Activated CD4-positive, alpha-beta T cell treated with anti-CD3 and anti-CD28 coated beads for 36 hours (primary cell): Measurements from ENCODE around the gene GCLC. TPM values are rescaled to one million over a fixed set of nuclear protein-coding genes. Genes with fewer than 3 reads are reported as not detected.

Experiments
- ATAC-seq: fragments of 200-7000 bp; cut with Tn5 transposase; one replicate; pipeline ENCODE4 v1.10.0; 2021; ENCODE audit warnings: mild to moderate bottlenecking, moderate library complexity
- CTCF ChIA-PET: fragments of 350-600 bp; sonication (Branson Sonifier 250); formaldehyde crosslinking; loops from one replicate; lab custom pipeline; 2021; ENCODE audit warnings: antibody characterized with exemption; lab: Charles Lee
- POLR2A ChIA-PET: fragments of 350-600 bp; sonication (Branson Sonifier 250); formaldehyde crosslinking; loops from one replicate; lab custom pipeline; 2021; ENCODE audit warnings: antibody characterized with exemption, inconsistent platforms; lab: Charles Lee
- DNase-seq: peaks from one replicate; pipeline ENCODE4 v3.0.0-alpha.2; 2020
- H3K27ac Mint-ChIP-seq: one replicate; pipeline ENCODE4 v1.8.0; 2021; ENCODE audit warnings: mixed read lengths
- H3K27me3 Mint-ChIP-seq: one replicate; pipeline ENCODE4 v1.8.0; 2021; ENCODE audit warnings: mixed read lengths
- H3K36me3 Mint-ChIP-seq: one replicate; pipeline ENCODE4 v1.8.0; 2021; ENCODE audit warnings: low read depth, mixed read lengths
- H3K4me1 Mint-ChIP-seq: one replicate; pipeline ENCODE4 v1.8.0; 2021; ENCODE audit warnings: mixed read lengths
- H3K4me3 Mint-ChIP-seq: one replicate; pipeline ENCODE4 v1.8.0; 2021; ENCODE audit warnings: mild to moderate bottlenecking, moderate library complexity, mixed read lengths
- H3K9me3 Mint-ChIP-seq: one replicate; pipeline ENCODE4 v1.8.0; 2021; ENCODE audit warnings: low read depth, mixed read lengths
- intact Hi-C, 2 experiments: fragments of 100-400 bp; cut with DNase I in 1 of 2; cut with micrococcal nuclease in 1 of 2; formaldehyde crosslinking; loops; one replicate each; pipeline versions ENCODE4 v1.14.2 to v1.15.1; 2022 to 2024; cut with DNase I, micrococcal nuclease
- total RNA-seq, 2 experiments: library from RNA; stranded (reverse); gene quantifications; one replicate each; pipeline ENCODE4 v1.2.3, GENCODE V29; 2021

The GCLC gene
- total RNA-seq, 2 experiments from 2014 or later = 18.2 to 23.5 TPM

- intact Hi-C loops = no loop called here
- no peaks in the 10 kb centered on the region for H3K27me3 Mint-ChIP-seq
- no peaks in the 10 kb centered on the region for H3K9me3 Mint-ChIP-seq
- no peaks in the 10 kb centered on the region for H3K4me1 Mint-ChIP-seq
- no peak overlapping the region for H3K4me3 Mint-ChIP-seq
- ChIA-PET CTCF (interaction anchor here (0.5 to 1.3 kb wide), 3 partner anchors 12 to 190 kb away, joined by 3 to 5 read pairs (median 4); no protein-coding TSS in a partner anchor), POLR2A (no interaction called here)
- H3K36me3 Mint-ChIP-seq = peaks cover 13% of the 10 kb centered on the region
- H3K27ac Mint-ChIP-seq = no peak overlapping the region
- DNase-seq = no peak
- no peak for ATAC-seq
These were observed 40.4 kb downstream of the GCLC start for GRCh38 chr6:53504512-53504911.

- ATAC-seq = no peak
- peaks cover 10% of the 10 kb centered on the region for H3K36me3 Mint-ChIP-seq
- H3K9me3 Mint-ChIP-seq = no peaks in the 10 kb centered on the region
These were observed 41.8 kb downstream of the GCLC start for GRCh38 chr6:53503060-53503459.

GRCh38 chr6:53501432-53501831 is 43.5 kb downstream of the GCLC start:
- POLR2A ChIA-PET = no interaction called here

More at GRCh38 chr6:53503060-53503459, 41.8 kb downstream of the GCLC start:
- Mint-ChIP-seq H3K27me3 (no peaks in the 10 kb centered on the region), H3K4me3 (no peak overlapping the region), H3K27ac (no peak overlapping the region), H3K4me1 (no peaks in the 10 kb centered on the region)
- intact Hi-C loops = no loop called here
- DNase-seq = no peak
- CTCF ChIA-PET = interaction anchor here (0.6 to 2.3 kb wide), 3 partner anchors 10 to 211 kb away, joined by 3 to 9 read pairs (median 4); no protein-coding TSS in a partner anchor
- POLR2A ChIA-PET = no interaction called here

GRCh38 chr6:53500095-53500494 is 44.8 kb downstream of the GCLC start:
- ATAC-seq = no peak
- H3K27ac Mint-ChIP-seq = no peak overlapping the region
- no peaks in the 10 kb centered on the region for H3K27me3 Mint-ChIP-seq
- no peak for DNase-seq
- ChIA-PET CTCF (no interaction called here), POLR2A (no interaction called here)
- no peaks in the 10 kb centered on the region for H3K4me1 Mint-ChIP-seq
- H3K36me3 Mint-ChIP-seq = peaks cover 4% of the 10 kb centered on the region
- no peak overlapping the region for H3K4me3 Mint-ChIP-seq
- H3K9me3 Mint-ChIP-seq = no peaks in the 10 kb centered on the region
- intact Hi-C loops = no loop called here

More at GRCh38 chr6:53501432-53501831, 43.5 kb downstream of the GCLC start:
- Mint-ChIP-seq H3K36me3 (peaks cover 10% of the 10 kb centered on the region), H3K27ac (no peak overlapping the region), H3K4me1 (no peaks in the 10 kb centered on the region), H3K9me3 (no peaks in the 10 kb centered on the region), H3K4me3 (no peak overlapping the region), H3K27me3 (no peaks in the 10 kb centered on the region)
- ATAC-seq (no peak), DNase-seq (no peak)
- intact Hi-C loops = no loop called here
- CTCF ChIA-PET = interaction anchor here (2.3 kb wide), 1 partner anchor 8 kb away, joined by 9 read pairs; no protein-coding TSS in a partner anchor

- intact Hi-C loops = loop anchor here in 1 of 2 experiments (10.0 kb wide), 1 partner anchor 456 kb away; no protein-coding TSS in a partner anchor
- Mint-ChIP-seq H3K4me1 (peaks cover 5% of the 10 kb centered on the region), H3K4me3 (no peak overlapping the region), H3K27me3 (peaks cover 3% of the 10 kb centered on the region), H3K27ac (no peak overlapping the region), H3K36me3 (peaks cover 2% of the 10 kb centered on the region), H3K9me3 (no peaks in the 10 kb centered on the region)
- POLR2A ChIA-PET = no interaction called here
- DNase-seq (no peak), ATAC-seq (no peak)
- CTCF ChIA-PET = interaction anchor here (0.7 kb wide), 1 partner anchor 18 kb away, joined by 3 read pairs; no protein-coding TSS in a partner anchor
These were observed 45.8 kb downstream of the GCLC start for GRCh38 chr6:53499094-53499493.

DNA sequence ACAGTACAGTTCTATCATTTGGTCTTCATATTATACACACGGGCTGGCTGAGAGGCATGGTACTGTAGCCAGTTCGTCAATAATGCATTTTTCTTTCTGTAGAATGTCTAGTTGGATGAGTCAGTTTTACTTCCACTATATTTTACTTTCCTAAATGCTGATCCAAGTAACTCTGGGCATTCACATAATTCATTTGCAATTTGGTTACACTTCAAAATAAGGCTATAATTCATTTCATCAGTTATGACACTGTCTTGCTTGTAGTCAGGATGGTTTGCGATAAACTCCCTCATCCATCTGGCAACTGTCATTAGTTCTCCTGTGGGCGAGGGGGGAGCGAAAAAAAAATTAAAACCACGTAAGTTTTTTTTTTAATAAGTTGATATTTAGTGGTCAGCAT is 46.3 kb downstream of the GCLC start:
- CTCF ChIA-PET = no interaction called here
- ATAC-seq (no peak), DNase-seq (no peak)
- peaks cover 9% of the 10 kb centered on the region for H3K4me1 Mint-ChIP-seq
- H3K36me3 Mint-ChIP-seq = peaks cover under 1% of the 10 kb centered on the region
- POLR2A ChIA-PET = no interaction called here
- H3K9me3 Mint-ChIP-seq = no peaks in the 10 kb centered on the region
- no peak overlapping the region for H3K4me3 Mint-ChIP-seq
- intact Hi-C loops = loop anchor here in 1 of 2 experiments (10.0 kb wide), 1 partner anchor 456 kb away; no protein-coding TSS in a partner anchor
- H3K27me3 Mint-ChIP-seq = peaks cover 3% of the 10 kb centered on the region
- no peak overlapping the region for H3K27ac Mint-ChIP-seq

- H3K36me3 Mint-ChIP-seq = no peaks in the 10 kb centered on the region
These were observed 47.0 kb downstream of the GCLC start for GRCh38 chr6:53497905-53498304.

DNA sequence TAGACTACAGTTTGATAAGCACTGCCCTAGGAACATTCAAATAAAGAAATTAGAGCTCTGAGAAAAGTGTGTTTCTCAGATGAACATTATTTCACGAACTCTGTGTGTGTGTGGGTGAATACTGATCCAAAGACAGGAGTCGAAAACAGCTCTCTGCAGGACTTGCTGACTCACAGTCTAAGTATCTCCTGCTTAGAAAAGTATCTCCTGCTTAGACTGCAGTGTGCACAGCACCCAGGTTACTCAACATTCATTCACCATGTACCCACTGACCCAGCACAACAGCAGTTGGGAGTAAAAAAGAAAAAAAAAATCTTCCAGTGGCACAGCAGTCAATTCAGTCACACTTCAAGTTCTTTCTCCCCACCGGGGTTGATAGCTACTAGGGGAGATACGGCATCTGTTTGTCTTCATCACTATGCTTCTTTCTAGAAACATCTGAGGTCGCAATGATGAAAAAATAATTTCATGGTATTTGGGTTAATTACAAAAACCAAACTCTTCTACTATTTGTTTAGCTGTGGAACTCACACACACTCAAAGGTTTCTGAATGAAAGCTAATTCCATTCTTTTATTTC is 48.0 kb downstream of the GCLC start:
- POLR2A ChIA-PET = no interaction called here
- Mint-ChIP-seq H3K27ac (no peak overlapping the region), H3K4me3 (no peak overlapping the region), H3K4me1 (peaks cover 24% of the 10 kb centered on the region), H3K27me3 (peaks cover 5% of the 10 kb centered on the region), H3K9me3 (no peaks in the 10 kb centered on the region), H3K36me3 (no peaks in the 10 kb centered on the region)
- no peak for DNase-seq
- ATAC-seq = no peak
- CTCF ChIA-PET = interaction anchor here (0.6 to 6.9 kb wide), 8 partner anchors 17 to 229 kb away, joined by 3 to 148 read pairs (median 3); no protein-coding TSS in a partner anchor
- intact Hi-C loops = loop anchor here in 1 of 2 experiments (10.0 kb wide), 1 partner anchor 458 kb away; no protein-coding TSS in a partner anchor

More at GRCh38 chr6:53497905-53498304, 47.0 kb downstream of the GCLC start:
- ChIA-PET CTCF (interaction anchor here (1.1 to 6.9 kb wide), 2 partner anchors 33 to 228 kb away, joined by 3 to 148 read pairs; no protein-coding TSS in a partner anchor), POLR2A (no interaction called here)
- Mint-ChIP-seq H3K4me3 (no peak overlapping the region), H3K27me3 (peaks cover 4% of the 10 kb centered on the region), H3K4me1 (peaks cover 17% of the 10 kb centered on the region), H3K27ac (no peak overlapping the region), H3K9me3 (no peaks in the 10 kb centered on the region)
- no peak for DNase-seq
- no peak for ATAC-seq
- intact Hi-C loops = loop anchor here in 1 of 2 experiments (10.0 kb wide), 1 partner anchor 457 kb away; no protein-coding TSS in a partner anchor

DNA sequence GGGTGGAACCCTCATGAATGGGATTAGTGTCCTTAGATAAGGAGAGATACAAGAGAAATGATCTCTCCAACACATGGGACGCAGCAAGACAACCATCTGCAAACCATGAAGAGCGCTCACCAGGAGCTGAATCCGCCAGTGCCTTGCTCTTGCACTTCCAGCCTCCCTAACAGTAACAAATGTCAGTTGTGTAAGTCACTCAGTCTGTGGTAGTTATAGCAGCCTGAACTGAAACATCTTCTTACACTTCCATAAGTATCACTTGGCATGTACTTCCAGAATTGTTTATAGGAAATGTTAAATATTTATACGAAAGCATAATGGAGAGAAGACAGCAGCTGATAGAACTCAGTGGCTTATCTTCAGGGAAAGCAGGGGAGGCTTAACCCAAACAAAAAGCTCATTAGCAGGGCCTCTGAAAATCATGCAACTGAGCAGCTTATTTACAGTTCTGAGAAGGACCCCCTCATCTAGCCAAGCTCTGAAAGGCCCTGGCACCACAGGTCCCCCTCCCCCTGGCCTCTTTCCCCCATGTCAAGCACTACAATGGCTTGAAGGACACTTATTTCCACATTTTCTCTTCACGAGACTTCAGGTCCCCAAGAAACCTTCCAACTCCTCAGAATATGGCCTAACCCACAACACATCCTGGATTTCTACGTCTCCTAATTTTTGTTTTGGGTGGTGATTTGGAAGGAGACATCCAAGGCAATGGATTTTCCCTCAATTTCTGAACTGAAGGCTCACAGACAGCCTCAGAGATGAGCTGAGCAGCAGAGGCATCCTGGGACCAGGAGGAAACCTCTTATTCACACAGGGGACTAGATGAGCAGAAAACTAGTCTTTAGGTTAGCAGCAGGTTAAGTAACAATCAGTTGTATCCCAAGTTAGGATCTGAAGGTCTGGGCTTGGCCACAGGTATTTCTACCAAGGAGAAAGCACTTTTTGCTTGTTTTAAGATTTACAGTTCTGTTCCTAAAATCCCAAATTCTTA is 49.1 kb downstream of the GCLC start:
- H3K4me3 Mint-ChIP-seq = no peak overlapping the region
- no peak overlapping the region for H3K27ac Mint-ChIP-seq
- peaks cover 13% of the 10 kb centered on the region for H3K27me3 Mint-ChIP-seq
- ChIA-PET CTCF (interaction anchor here (0.7 to 6.9 kb wide), 10 partner anchors 11 to 460 kb away, joined by 3 to 148 read pairs (median 3); no protein-coding TSS in a partner anchor), POLR2A (no interaction called here)
- no peaks in the 10 kb centered on the region for H3K36me3 Mint-ChIP-seq
- DNase-seq = no peak
- ATAC-seq = no peak
- intact Hi-C loops = loop anchor here in 1 of 2 experiments (10.0 kb wide), 1 partner anchor 459 kb away; no protein-coding TSS in a partner anchor
- no peaks in the 10 kb centered on the region for H3K9me3 Mint-ChIP-seq
- peaks cover 24% of the 10 kb centered on the region for H3K4me1 Mint-ChIP-seq

- ATAC-seq = no peak
- Mint-ChIP-seq H3K4me3 (no peak overlapping the region), H3K27me3 (peaks cover 13% of the 10 kb centered on the region), H3K27ac (no peak overlapping the region), H3K4me1 (peaks cover 24% of the 10 kb centered on the region), H3K9me3 (no peaks in the 10 kb centered on the region), H3K36me3 (no peaks in the 10 kb centered on the region)
- no peak for DNase-seq
- POLR2A ChIA-PET = no interaction called here
- CTCF ChIA-PET = interaction anchor here (0.6 to 6.9 kb wide), 34 partner anchors 8 to 382 kb away, joined by 3 to 148 read pairs (median 5); partner anchors contain the start of gene GCLC
- intact Hi-C loops = loop anchor here in 1 of 2 experiments (5.0 to 10.0 kb wide), 2 partner anchors 98 to 461 kb away; no protein-coding TSS in a partner anchor
These were observed 50.8 kb downstream of the GCLC start for GRCh38 chr6:53494076-53494475.

- H3K36me3 Mint-ChIP-seq = no peaks in the 10 kb centered on the region
- DNase-seq = no peak
- peaks cover 16% of the 10 kb centered on the region for H3K27me3 Mint-ChIP-seq
- intact Hi-C loops = loop anchor here (1.0 to 10.0 kb wide), 9 partner anchors 51 to 461 kb away; no protein-coding TSS in a partner anchor
- H3K4me3 Mint-ChIP-seq = no peak overlapping the region
- no peak overlapping the region for H3K27ac Mint-ChIP-seq
- H3K9me3 Mint-ChIP-seq = no peaks in the 10 kb centered on the region
- peaks cover 24% of the 10 kb centered on the region for H3K4me1 Mint-ChIP-seq
- no peak for ATAC-seq
- ChIA-PET POLR2A (no interaction called here), CTCF (interaction anchor here (0.6 to 6.9 kb wide), 49 partner anchors 9 to 381 kb away, joined by 3 to 148 read pairs (median 4); partner anchors contain the start of gene GCLC)
These were observed 51.3 kb downstream of the GCLC start for GRCh38 chr6:53493635-53494025.
